Adipose tissue (tissue), 3 donors: ENCODE data around the gene TMPRSS3. TPM values are rescaled to one million over a fixed set of nuclear protein-coding genes. Genes with fewer than 3 reads are reported as not detected.

Experiments
- H3K27ac ChIP-seq: one replicate; pipeline ENCODE4 v1.5.1; 2013; ENCODE audit warnings: low read depth, low read length
- WGBS, 3 donors: extraction: QIAGEN DNeasy Blood & Tissue Kit; methylation state at CpG; one replicate each; pipeline ENCODE4 v1.1.7; 2013; 5-methylcytosine and 5-hydroxymethylcytosine counted together
- polyA plus RNA-seq, 3 donors: library from polyadenylated mRNA; stranded (reverse); fragments of 200-250 nt; gene quantifications; one replicate each; pipeline ENCODE4 v1.2.3, GENCODE V29; 2013
- donor health status: healthy with polysubstance abuse.
- donor health status: Bipolar disorder and iron deficiency.
- donor health status: healthy.

The TMPRSS3 gene
- polyA plus RNA-seq, 3 donors, result 0.45 to 2.0 (median 0.59) TPM

- 47 to 68% (median 50%) methylated on average over 1 of the region's 1 CpG for WGBS, 3 donors
- H3K27ac ChIP-seq, result no peak overlapping the region
These were observed 14.4 kb downstream of the TMPRSS3 start for GRCh38 chr21:42381347-42381984.

- no peak overlapping the region for H3K27ac ChIP-seq
- 78 to 84% (median 79%) methylated on average over 17 of the region's 17 CpGs for WGBS, 3 donors
These were observed 16.2 kb downstream of the TMPRSS3 start for GRCh38 chr21:42379426-42380215.

GRCh38 chr21:42378418-42378817, 17.4 kb downstream of the TMPRSS3 start:
- 73 to 83% (median 74%) methylated on average over 8 of the region's 8 CpGs for WGBS, 3 donors
- H3K27ac ChIP-seq, result no peak overlapping the region

- 89 to 91% (median 91%) methylated on average over 5 of the region's 5 CpGs for WGBS, 3 donors
- no peak overlapping the region for H3K27ac ChIP-seq
These were observed 17.9 kb downstream of the TMPRSS3 start for GRCh38 chr21:42377951-42378340.

- 74 to 81% (median 79%) methylated on average over 24 of the region's 24 CpGs for WGBS, 3 donors
- H3K27ac ChIP-seq, result no peak overlapping the region
These were observed 18.5 kb downstream of the TMPRSS3 start for GRCh38 chr21:42377211-42377950.

GRCh38 chr21:42376338-42376982, 19.4 kb downstream of the TMPRSS3 start:
- 40 to 85% (median 76%) methylated on average over 31 to 32 of the region's 32 CpGs for WGBS, 3 donors
- no peak overlapping the region for H3K27ac ChIP-seq

- WGBS, 3 donors, result 63 to 92% (median 81%) methylated on average over 3 of the region's 3 CpGs
- H3K27ac ChIP-seq, result no peak overlapping the region
These were observed 19.9 kb downstream of the TMPRSS3 start for GRCh38 chr21:42375966-42376337.

- H3K27ac ChIP-seq, result no peak overlapping the region
- 68 to 79% (median 78%) methylated on average over 11 of the region's 11 CpGs for WGBS, 3 donors
These were observed 20.3 kb downstream of the TMPRSS3 start for GRCh38 chr21:42375506-42375905.

- no peak overlapping the region for H3K27ac ChIP-seq
- 27 to 52% (median 38%) methylated on average over 21 to 23 of the region's 23 CpGs for WGBS, 3 donors
These were observed 20.9 kb downstream of the TMPRSS3 start for GRCh38 chr21:42374864-42375499.

- H3K27ac ChIP-seq, result no peak overlapping the region
- WGBS, 3 donors, result 71 to 85% (median 72%) methylated on average over 7 of the region's 7 CpGs
These were observed 21.4 kb downstream of the TMPRSS3 start for GRCh38 chr21:42374457-42374856.

- H3K27ac ChIP-seq, result no peak overlapping the region
- WGBS, 3 donors, result 83 to 87% (median 84%) methylated on average over 16 of the region's 16 CpGs
These were observed 21.9 kb downstream of the TMPRSS3 start for GRCh38 chr21:42373908-42374455.

GRCh38 chr21:42373196-42373907, 22.5 kb downstream of the TMPRSS3 start:
- 69 to 81% (median 77%) methylated on average over 25 of the region's 25 CpGs for WGBS, 3 donors
- no peak overlapping the region for H3K27ac ChIP-seq

GRCh38 chr21:42370894-42371654, 24.8 kb downstream of the TMPRSS3 start:
- 80 to 84% (median 80%) methylated on average over 18 of the region's 18 CpGs for WGBS, 3 donors
- H3K27ac ChIP-seq, result no peak overlapping the region

GRCh38 chr21:42369821-42370220, 26.0 kb downstream of the TMPRSS3 start:
- 71 to 78% (median 72%) methylated on average over 16 of the region's 16 CpGs for WGBS, 3 donors
- H3K27ac ChIP-seq, result no peak overlapping the region

GRCh38 chr21:42367367-42368165, 28.3 kb downstream of the TMPRSS3 start:
- H3K27ac ChIP-seq, result no peak overlapping the region

More at GRCh38 chr21:42367367-42368165, 28.3 kb downstream of the TMPRSS3 start:
- WGBS, 3 donors, result 83 to 87% (median 87%) methylated on average over 14 of the region's 14 CpGs
